HCT116 (cell line): ENCODE results near the gene MRAP2. TPM values are rescaled to one million over a fixed set of nuclear protein-coding genes. Genes with fewer than 3 reads are reported as not detected.
"Not testable (repeated sequence)": the region's sequence is repeated elsewhere in the genome, so short reads cannot be mapped to it uniquely, and the experiment has no call there.

Source experiments
- ATAC-seq: fragments of 200-7000 bp; cut with Tn5 transposase; 2 replicates; pipeline ENCODE4 v1.9.1; 2020; ENCODE audit warnings: mild to moderate bottlenecking, moderate library complexity
- BruUV-seq: library from RNA; stranded (reverse); fragments of 400-500 nt; replicated peaks from 2 replicates; lab custom pipeline; 2021; lab: Mats Ljungman, UMichigan
- CTCF ChIA-PET: fragments of 300-600 bp; sonication (Branson Sonifier 250); formaldehyde crosslinking; loops from one replicate; lab custom pipeline; 2021; ENCODE audit warnings: antibody characterized with exemption; lab: Charles Lee
- POLR2A ChIA-PET: fragments of 300-600, 350-600 bp; sonication (Branson Sonifier 250); formaldehyde crosslinking; loops from one replicate; lab custom pipeline; 2021; ENCODE audit warnings: antibody characterized with exemption; lab: Charles Lee
- RAD21 ChIA-PET, 2 experiments: fragments of 300-600 bp; sonication (Branson Sonifier 250); formaldehyde crosslinking; loops; one replicate each; lab custom pipeline; 2023; ENCODE audit warnings: low total read pairs in 2 of 2; ENCODE audit not compliant: uncharacterized antibody in 2 of 2, unreplicated experiment in 2 of 2, low non-redundant PET in 1 of 2; lab: Charles Lee
- DNase-seq: peaks from one replicate; pipeline ENCODE4 v3.0.0-alpha.2; 2010; ENCODE audit warnings: low read depth, low spot score
- H2AFZ ChIP-seq: fragments of 200-600 bp; shearing (Covaris generic), sonication (generic); 2 replicates; pipeline ENCODE4 v1.6.1; 2017; ENCODE audit warnings: low read depth, mixed run types, mixed read lengths, antibody characterized with exemption, low read length; ENCODE audit not compliant: poor library complexity, severe bottlenecking
- H3K27ac ChIP-seq: 2 replicates; pipeline ENCODE4 v1.5.1; 2012; ENCODE audit warnings: low read depth, low read length
- H3K27me3 ChIP-seq: fragments of 200-600 bp; sonication (generic); 2 replicates; pipeline ENCODE4 v1.6.1; 2016; ENCODE audit warnings: mixed run types, low read length, mixed read lengths; ENCODE audit not compliant: insufficient read depth
- H3K36me3 ChIP-seq, 2 experiments: fragments of 200-500 bp in 1 of 2; fragments of 200-600 bp in 1 of 2; sonication (Bioruptor generic) in 1 of 2; sonication (generic) in 1 of 2; 2 replicates each; pipeline versions ENCODE4 v1.5.1 to v1.6.1; 2014 to 2016; ENCODE audit warnings: low read length in 2 of 2, inconsistent platforms in 1 of 2, mixed read lengths in 1 of 2, mixed run types in 1 of 2; ENCODE audit not compliant: insufficient read depth in 2 of 2, control insufficient read depth in 1 of 2
- H3K4me1 ChIP-seq, 2 experiments: fragments of 200-600 bp in 1 of 2; sonication (generic) in 1 of 2; 2 replicates each; pipeline versions ENCODE4 v1.5.1 to v1.6.1; 2012 to 2017; ENCODE audit warnings: low read length in 2 of 2, inconsistent platforms in 1 of 2, mild to moderate bottlenecking in 1 of 2, mixed read lengths in 1 of 2, mixed run types in 1 of 2, moderate library complexity in 1 of 2; ENCODE audit not compliant: insufficient read depth in 2 of 2, control insufficient read depth in 1 of 2
- H3K4me2 ChIP-seq: fragments of 200-600 bp; sonication (generic); 2 replicates; pipeline ENCODE4 v1.6.1; 2017; ENCODE audit warnings: mixed run types, low read length, mixed read lengths
- H3K4me3 ChIP-seq, 2 experiments: fragments of 200-600 bp in 1 of 2; sonication (generic) in 1 of 2; replicated peaks in 1 of 2; 2 replicates each; pipeline ENCODE4 v1.5.1; 2011 to 2016; ENCODE audit warnings: low read length in 2 of 2, control low read depth in 1 of 2, low read depth in 1 of 2, mild to moderate bottlenecking in 1 of 2, mixed read lengths in 1 of 2, mixed run types in 1 of 2
- H3K79me2 ChIP-seq: fragments of 200-600 bp; sonication (generic); 2 replicates; pipeline ENCODE4 v1.6.1; 2017; ENCODE audit warnings: mild to moderate bottlenecking, mixed run types, low read length, moderate library complexity, mixed read lengths; ENCODE audit not compliant: insufficient read depth
- H3K9ac ChIP-seq: fragments of 200-600 bp; sonication (generic); 2 replicates; pipeline ENCODE4 v1.6.1; 2016; ENCODE audit warnings: low read length, mixed read lengths
- H3K9me2 ChIP-seq: fragments of 200-600 bp; sonication (generic), shearing (Covaris generic); 2 replicates; pipeline ENCODE4 v1.6.1; 2017; ENCODE audit warnings: mixed run types, mild to moderate bottlenecking, moderate library complexity; ENCODE audit not compliant: insufficient read depth
- H3K9me3 ChIP-seq, 2 experiments: fragments of 200-500 bp in 1 of 2; fragments of 200-600 bp in 1 of 2; sonication (Bioruptor generic) in 1 of 2; sonication (generic) in 1 of 2; 2 replicates each; pipeline ENCODE4 v1.6.1; 2014 to 2017; ENCODE audit warnings: low read length in 2 of 2, mixed read lengths in 2 of 2, inconsistent platforms in 1 of 2, low read depth in 1 of 2, mild to moderate bottlenecking in 1 of 2, mixed run types in 1 of 2, moderate library complexity in 1 of 2; ENCODE audit not compliant: control insufficient read depth in 1 of 2, insufficient read depth in 1 of 2
- H4K20me1 ChIP-seq: fragments of 200-600 bp; sonication (generic), shearing (Covaris generic); 2 replicates; pipeline ENCODE4 v1.6.1; 2017; ENCODE audit warnings: mixed run types, mild to moderate bottlenecking, moderate library complexity; ENCODE audit not compliant: insufficient read depth
- CBX3 ChIP-seq: IDR thresholded peaks from 2 replicates; pipeline ENCODE4 v1.6.1; 2012; ENCODE audit warnings: low read depth
- EGR1 ChIP-seq: IDR thresholded peaks from 2 replicates; pipeline ENCODE4 v1.6.1; 2012; ENCODE audit warnings: low read depth
- EZH2 ChIP-seq: fragments of 200-600 bp; sonication (generic); IDR thresholded peaks from 2 replicates; pipeline ENCODE4 v1.6.1; 2017; ENCODE audit warnings: antibody characterized with exemption, mixed run types
- EZH2phosphoT487 ChIP-seq: fragments of 200-600 bp; IDR thresholded peaks from 2 replicates; pipeline ENCODE4 v1.6.1; 2018; ENCODE audit warnings: antibody characterized with exemption, borderline replicate concordance
- FOSL1 ChIP-seq: IDR thresholded peaks from 2 replicates; pipeline ENCODE4 v1.6.1; 2012; ENCODE audit warnings: low read depth
- POLR2A ChIP-seq: IDR thresholded peaks from 2 replicates; pipeline ENCODE4 v1.7.0; 2011; ENCODE audit warnings: borderline replicate concordance; ENCODE audit not compliant: insufficient read depth, insufficient read length; ENCODE audit errors: extremely low read depth
- RAD21 ChIP-seq: IDR thresholded peaks from 2 replicates; pipeline ENCODE4 v1.6.1; 2012; ENCODE audit warnings: low read depth, mild to moderate bottlenecking
- REST ChIP-seq: IDR thresholded peaks from 2 replicates; pipeline ENCODE4 v1.6.1; 2012; ENCODE audit warnings: low read depth
- SIN3A ChIP-seq: IDR thresholded peaks from 2 replicates; pipeline ENCODE4 v1.6.1; 2012; ENCODE audit warnings: low read depth
- SRF ChIP-seq: IDR thresholded peaks from 2 replicates; pipeline ENCODE4 v1.6.1; 2012; ENCODE audit warnings: low read depth
- TCF7L2 ChIP-seq: IDR thresholded peaks from 2 replicates; pipeline ENCODE4 v1.7.0; 2011; ENCODE audit warnings: borderline replicate concordance, inconsistent platforms; ENCODE audit not compliant: insufficient read depth, insufficient read length; ENCODE audit errors: extremely low read depth
- ZFX ChIP-seq: fragments of 450-650 bp; IDR thresholded peaks from 2 replicates; pipeline ENCODE4 v1.6.1; 2017
- ZNF274 ChIP-seq: fragments of 200-500 bp; sonication (Bioruptor generic); IDR thresholded peaks from 2 replicates; pipeline ENCODE4 v1.6.1; 2014; ENCODE audit warnings: mild to moderate bottlenecking, low read depth, low read length, inconsistent platforms
- intact Hi-C: fragments of 100-400 bp; cut with micrococcal nuclease; formaldehyde crosslinking; loops from 2 replicates; pipeline ENCODE4 v1.10.0; 2022
- total RNA-seq: library from RNA; stranded (reverse); gene quantifications from one replicate; pipeline ENCODE4 v1.2.1, GENCODE V29; 2021; ENCODE audit not compliant: unreplicated experiment

The MRAP2 gene
- total RNA-seq, 1 experiment from 2014 or later = 1.4 TPM

- DNase-seq (no peak), ATAC-seq (no peak)
- Histone ChIP-seq H4K20me1 (no peaks in the 10 kb centered on the region), H3K79me2 (no peaks in the 10 kb centered on the region), H3K9ac (no peak overlapping the region), H3K4me3 (no peak overlapping the region), H3K9me2 (no peaks in the 10 kb centered on the region), H3K27ac (no peak overlapping the region), H2AFZ (no peak overlapping the region), H3K4me1 (no peaks in the 10 kb centered on the region), H3K36me3 (no peaks in the 10 kb centered on the region), H3K9me3 (no peaks in the 10 kb centered on the region), H3K4me2 (no peak overlapping the region), H3K27me3 (no peaks in the 10 kb centered on the region)
- TF ChIP-seq SRF (no peak), FOSL1 (no peak), EGR1 (no peak), RAD21 (no peak), REST (no peak), SIN3A (no peak), ZFX (no peak), POLR2A (no peak), EZH2phosphoT487 (no peak), TCF7L2 (no peak), ZNF274 (no peak), EZH2 (no peak), CBX3 (no peak)
- RAD21 ChIA-PET = no interaction called here
- intact Hi-C loops = no loop called here
- BruUV-seq = no TSS peak
- POLR2A ChIA-PET = no interaction called here
- CTCF ChIA-PET = no interaction called here
Measured at GRCh38 chr6:84066536-84066935, 33.0 kb downstream of the MRAP2 start.

GRCh38 chr6:84068873-84069272 is 35.3 kb downstream of the MRAP2 start:
- ATAC-seq, POLR2A ChIA-PET, intact Hi-C loops, H3K4me3 ChIP-seq, H3K27me3 ChIP-seq, CTCF ChIA-PET, H3K4me2 ChIP-seq, H3K4me1 ChIP-seq, H2AFZ ChIP-seq, H3K9me3 ChIP-seq, H3K9ac ChIP-seq, H3K79me2 ChIP-seq, H4K20me1 ChIP-seq, H3K9me2 ChIP-seq, RAD21 ChIA-PET, H3K27ac ChIP-seq, H3K36me3 ChIP-seq, DNase-seq, BruUV-seq: not testable (repeated sequence)
